NT2/D1 (cell line): ENCODE measurements around the gene PPIL4.
"Not testable (repeated sequence)": the region's sequence is repeated elsewhere in the genome, so short reads cannot be mapped to it uniquely, and the experiment has no call there.

Source experiments
- DNase-seq: peaks from one replicate; pipeline ENCODE4 v3.0.0-alpha.2; 2011; ENCODE audit warnings: low read depth, low spot score
- H3K27me3 ChIP-seq: 2 replicates; pipeline ENCODE4 v1.6.0; 2011; ENCODE audit warnings: mild to moderate bottlenecking; ENCODE audit not compliant: insufficient read length, insufficient read depth
- H3K36me3 ChIP-seq: 2 replicates; pipeline ENCODE4 v1.6.1; 2011; ENCODE audit warnings: mild to moderate bottlenecking, low read length, mixed read lengths; ENCODE audit not compliant: insufficient read depth, insufficient read length
- H3K4me1 ChIP-seq: 2 replicates; pipeline ENCODE4 v1.5.1; 2011; ENCODE audit not compliant: insufficient read depth, insufficient read length
- H3K4me3 ChIP-seq: 2 replicates; pipeline ENCODE4 v1.5.1; 2011; ENCODE audit warnings: low read depth; ENCODE audit not compliant: insufficient read length
- H3K9ac ChIP-seq: 2 replicates; pipeline ENCODE4 v1.6.0; 2011; ENCODE audit warnings: low read depth; ENCODE audit not compliant: insufficient read length
- H3K9me3 ChIP-seq: 2 replicates; pipeline ENCODE4 v1.5.1; 2011; ENCODE audit warnings: mild to moderate bottlenecking, low read length; ENCODE audit not compliant: insufficient read depth
- SUZ12 ChIP-seq: IDR thresholded peaks from 2 replicates; pipeline ENCODE4 v1.6.1; 2011; ENCODE audit not compliant: insufficient read length, insufficient read depth; ENCODE audit errors: extremely low read depth
- YY1 ChIP-seq: IDR thresholded peaks from 2 replicates; pipeline ENCODE4 v1.6.1; 2011; ENCODE audit not compliant: insufficient read length, insufficient read depth
- ZNF274 ChIP-seq: IDR thresholded peaks from 2 replicates; pipeline ENCODE4 v1.6.1; 2011; ENCODE audit warnings: mild to moderate bottlenecking, low read depth, low read length

The PPIL4 gene

GRCh38 chr6:149461670-149462069, 84.2 kb downstream of the PPIL4 start:
- Histone ChIP-seq H3K4me3 (no peak overlapping the region), H3K4me1 (peaks cover 5% of the 10 kb centered on the region), H3K9me3 (no peaks in the 10 kb centered on the region), H3K27me3 (no peaks in the 10 kb centered on the region), H3K36me3 (no peaks in the 10 kb centered on the region), H3K9ac (no peak overlapping the region)
- no peak for DNase-seq
- no peak for TF ChIP-seq ZNF274
- TF ChIP-seq YY1, result no peak
- no peak for TF ChIP-seq SUZ12

DNA sequence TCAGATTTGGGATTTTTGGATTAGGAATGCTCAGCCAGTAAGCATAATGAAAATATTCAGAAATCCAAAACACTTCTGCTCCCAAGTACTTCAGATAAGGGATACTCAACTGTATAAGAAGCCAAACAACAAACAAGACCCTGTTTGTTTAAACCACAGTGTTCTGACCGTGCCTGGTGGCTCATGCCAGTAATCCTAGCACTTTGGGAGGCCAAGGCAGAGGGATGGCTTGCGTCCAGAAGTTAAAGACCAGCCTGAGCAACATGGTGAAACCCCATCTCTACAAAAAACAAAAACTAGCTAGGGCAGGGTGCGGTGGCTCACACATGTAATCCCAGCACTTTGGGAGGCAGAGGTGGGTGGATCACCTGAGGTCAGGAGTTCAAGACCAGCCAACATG, 85.6 kb downstream of the PPIL4 start:
- not testable (repeated sequence) for H3K9ac ChIP-seq, H3K27me3 ChIP-seq, H3K9me3 ChIP-seq, H3K4me1 ChIP-seq, H3K36me3 ChIP-seq, H3K4me3 ChIP-seq, DNase-seq

DNA sequence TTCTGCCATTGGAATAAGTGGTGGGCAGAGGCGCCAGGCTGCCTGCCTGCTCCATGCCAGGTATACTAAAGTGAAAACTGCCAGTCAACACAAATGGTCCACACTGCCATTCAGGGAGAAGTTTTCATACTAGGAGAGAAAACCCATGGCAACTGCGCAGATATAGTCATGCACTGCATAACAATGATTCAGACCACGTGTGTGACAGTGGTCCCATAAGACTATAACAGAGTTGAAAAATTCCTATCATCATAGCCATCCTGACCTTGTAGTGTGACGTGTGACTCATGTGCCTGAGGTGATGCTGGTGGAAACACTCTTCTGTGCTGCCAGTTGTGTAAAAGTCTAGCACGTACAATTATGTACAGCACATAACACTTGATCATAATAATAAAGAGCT, 86.1 kb downstream of the PPIL4 start:
- no peak overlapping the region for H3K4me3 ChIP-seq
- H3K27me3 ChIP-seq, result no peaks in the 10 kb centered on the region
- no peak for TF ChIP-seq ZNF274
- TF ChIP-seq YY1, result no peak
- no peak for TF ChIP-seq SUZ12
- H3K36me3 ChIP-seq, result no peaks in the 10 kb centered on the region
- no peak overlapping the region for H3K9ac ChIP-seq
- no peak for DNase-seq
- H3K9me3 ChIP-seq, result no peaks in the 10 kb centered on the region
- no peaks in the 10 kb centered on the region for H3K4me1 ChIP-seq

DNA sequence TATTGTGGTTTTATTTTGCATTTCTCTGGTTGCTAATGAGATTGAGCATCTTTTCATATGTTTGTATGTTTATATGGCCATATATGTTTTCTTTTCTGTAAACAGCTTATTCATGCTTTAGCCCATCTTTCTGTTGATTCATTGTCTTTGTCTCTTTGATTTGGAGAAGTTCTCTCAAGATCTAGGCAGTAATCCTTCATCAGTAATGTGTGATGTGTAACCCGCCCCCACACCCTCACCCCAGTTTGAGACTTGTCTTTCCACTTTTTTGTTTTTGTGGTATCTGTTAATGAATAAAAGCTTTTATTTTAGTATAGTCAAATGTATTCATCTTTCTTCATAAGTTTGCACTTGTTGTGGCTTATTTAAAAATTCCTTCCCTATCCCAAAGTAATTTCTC, 87.0 kb downstream of the PPIL4 start:
- Histone ChIP-seq H3K36me3 (no peaks in the 10 kb centered on the region), H3K4me1 (no peaks in the 10 kb centered on the region), H3K9ac (no peak overlapping the region), H3K4me3 (no peak overlapping the region), H3K27me3 (no peaks in the 10 kb centered on the region), H3K9me3 (no peaks in the 10 kb centered on the region)
- DNase-seq, result no peak
- no peak for TF ChIP-seq ZNF274
- TF ChIP-seq YY1, result no peak
- TF ChIP-seq SUZ12, result no peak

DNA sequence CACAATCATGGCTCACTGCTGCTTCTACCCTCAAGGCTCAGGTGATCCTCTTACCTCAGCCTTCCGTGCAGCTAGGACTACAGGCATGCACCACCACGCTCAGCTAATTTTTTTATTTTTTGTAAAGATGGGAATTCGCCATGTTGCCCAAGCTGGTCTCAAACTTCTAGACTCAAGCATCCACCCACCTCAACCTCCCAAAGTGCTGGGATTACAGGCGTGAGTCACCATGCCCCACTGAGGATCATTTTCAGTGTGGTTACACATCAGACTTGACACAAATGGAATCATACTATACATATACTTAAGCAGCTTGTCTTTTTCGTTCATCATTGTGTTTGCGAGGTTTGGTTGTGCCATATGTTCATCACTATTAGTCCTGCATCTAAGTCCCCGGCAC, 87.6 kb downstream of the PPIL4 start:
- H3K27me3 ChIP-seq, result no peaks in the 10 kb centered on the region
- no peaks in the 10 kb centered on the region for H3K36me3 ChIP-seq
- DNase-seq, result no peak
- no peaks in the 10 kb centered on the region for H3K9me3 ChIP-seq
- H3K9ac ChIP-seq, result no peak overlapping the region
- TF ChIP-seq YY1 (no peak), SUZ12 (no peak), ZNF274 (no peak)
- no peak overlapping the region for H3K4me3 ChIP-seq
- H3K4me1 ChIP-seq, result no peaks in the 10 kb centered on the region

DNA sequence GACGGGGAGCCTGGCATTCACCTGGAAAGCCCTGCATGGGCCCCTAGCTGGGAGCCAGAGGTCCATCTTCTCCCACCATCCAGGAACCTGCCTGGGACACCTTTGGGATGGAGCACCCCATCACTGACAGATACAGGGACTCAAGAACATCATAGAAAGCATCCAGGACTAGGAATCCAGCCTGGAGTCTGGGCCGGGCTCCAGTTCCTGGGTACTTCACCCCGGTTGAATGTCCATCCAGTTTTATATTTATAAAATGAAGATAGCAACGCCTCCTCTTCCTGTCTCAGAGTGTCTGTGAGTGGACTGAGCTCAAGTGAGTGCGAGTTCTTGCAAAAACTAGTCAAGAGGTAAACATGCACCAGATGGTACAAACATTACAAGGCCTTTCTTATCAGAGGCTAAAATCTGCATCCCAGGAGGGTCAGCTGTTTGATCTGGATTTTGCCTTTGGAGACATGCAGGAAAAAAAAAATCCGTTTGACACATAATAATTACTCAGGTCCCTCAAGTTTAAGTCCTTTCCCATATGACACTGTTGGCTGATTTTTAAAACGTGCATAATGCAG, 88.4 kb downstream of the PPIL4 start:
- Histone ChIP-seq H3K9ac (no peak overlapping the region), H3K27me3 (peaks cover 3% of the 10 kb centered on the region), H3K4me1 (no peaks in the 10 kb centered on the region), H3K9me3 (no peaks in the 10 kb centered on the region), H3K4me3 (no peak overlapping the region), H3K36me3 (no peaks in the 10 kb centered on the region)
- TF ChIP-seq YY1, result no peak
- TF ChIP-seq ZNF274, result no peak
- no peak for TF ChIP-seq SUZ12
- no peak for DNase-seq

DNA sequence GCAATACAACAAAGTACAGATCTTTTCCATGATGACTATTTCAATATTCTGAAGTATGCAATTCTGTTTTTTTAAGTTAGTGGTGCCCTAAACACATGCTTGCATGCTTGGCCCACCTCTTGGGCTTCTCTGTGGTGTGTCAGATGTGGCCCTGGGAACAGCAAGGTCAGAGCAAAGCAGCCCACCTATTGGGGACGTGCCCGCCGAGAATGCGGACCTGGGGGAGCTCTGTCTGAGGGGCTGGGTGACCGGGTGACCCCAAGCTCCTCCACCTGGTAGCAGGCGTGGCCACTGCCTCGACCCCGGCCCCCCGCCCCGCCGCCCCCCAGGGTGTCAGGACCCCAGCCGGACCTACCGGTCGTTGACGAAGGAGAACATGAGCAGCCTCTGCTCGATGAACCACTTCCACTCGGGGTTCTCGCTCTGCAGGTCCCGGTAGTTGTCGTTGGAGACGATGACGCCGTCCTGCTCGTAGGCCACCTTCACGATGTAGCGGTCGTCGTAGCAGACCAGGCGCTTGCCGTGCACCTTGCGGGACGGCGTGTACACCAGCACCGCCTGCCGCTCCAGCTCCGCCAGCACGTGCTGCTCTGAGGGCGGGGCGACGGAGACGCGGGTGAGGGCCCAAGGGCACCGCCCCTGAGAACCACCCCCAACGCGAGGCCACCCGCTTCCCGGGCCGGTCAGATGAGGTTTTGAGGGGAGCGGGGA, 89.4 kb downstream of the PPIL4 start:
- no peaks in the 10 kb centered on the region for H3K4me1 ChIP-seq
- no peaks in the 10 kb centered on the region for H3K9me3 ChIP-seq
- H3K36me3 ChIP-seq, result no peaks in the 10 kb centered on the region
- TF ChIP-seq YY1 (no peak), SUZ12 (no peak), ZNF274 (no peak)
- H3K9ac ChIP-seq, result no peak overlapping the region
- peaks cover 12% of the 10 kb centered on the region for H3K27me3 ChIP-seq
- H3K4me3 ChIP-seq, result no peak overlapping the region
- DNase-seq, result no peak
